C4-2B (cell line): ENCODE data around the gene SORBS2.

Source experiments
- ZFX ChIP-seq: fragments of 450-650 bp; IDR thresholded peaks from 2 replicates; pipeline ENCODE4 v1.6.1; 2017
- TF ChIP-seq, protein P1 (sequence below): fragments of 450-650 bp; conservative IDR thresholded peaks from 2 replicates; pipeline ENCODE4 v1.5.1; 2017; ENCODE audit warnings: mild to moderate bottlenecking

DNA sequence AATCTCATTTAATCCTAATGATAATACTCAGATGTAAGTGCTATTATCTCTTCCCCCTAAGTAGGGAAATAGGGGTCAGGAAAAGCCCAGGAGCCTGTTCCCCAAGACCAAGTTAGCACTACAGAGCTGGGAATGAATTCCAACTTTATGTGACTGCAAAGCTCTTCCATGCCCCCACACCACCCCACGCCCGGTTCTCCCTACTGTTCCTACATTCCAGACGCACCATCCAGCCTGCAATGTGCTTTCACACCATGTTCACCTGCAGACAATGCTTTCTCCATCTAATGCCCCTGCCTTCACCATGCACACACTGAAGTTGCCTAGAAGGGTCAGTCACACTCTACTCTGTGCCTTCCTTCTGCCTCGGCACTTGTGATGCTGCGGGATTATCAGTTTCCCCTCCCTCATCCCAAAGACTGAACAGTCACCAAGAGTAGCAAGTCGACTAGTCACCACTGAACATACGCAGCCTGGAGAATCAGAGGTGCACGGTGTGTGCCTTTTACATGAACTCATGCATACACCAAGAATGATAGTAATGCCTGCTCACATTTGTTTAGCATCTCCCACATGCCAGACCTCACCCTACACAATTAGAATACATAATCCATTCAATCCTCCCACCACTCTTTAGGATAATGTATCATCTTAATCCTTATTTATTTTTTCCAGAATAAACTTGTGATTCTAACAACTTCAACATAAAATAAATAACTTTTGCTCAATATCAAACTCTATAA is 14.2 kb downstream of the SORBS2 start:
- TF ChIP-seq, protein P1, sequence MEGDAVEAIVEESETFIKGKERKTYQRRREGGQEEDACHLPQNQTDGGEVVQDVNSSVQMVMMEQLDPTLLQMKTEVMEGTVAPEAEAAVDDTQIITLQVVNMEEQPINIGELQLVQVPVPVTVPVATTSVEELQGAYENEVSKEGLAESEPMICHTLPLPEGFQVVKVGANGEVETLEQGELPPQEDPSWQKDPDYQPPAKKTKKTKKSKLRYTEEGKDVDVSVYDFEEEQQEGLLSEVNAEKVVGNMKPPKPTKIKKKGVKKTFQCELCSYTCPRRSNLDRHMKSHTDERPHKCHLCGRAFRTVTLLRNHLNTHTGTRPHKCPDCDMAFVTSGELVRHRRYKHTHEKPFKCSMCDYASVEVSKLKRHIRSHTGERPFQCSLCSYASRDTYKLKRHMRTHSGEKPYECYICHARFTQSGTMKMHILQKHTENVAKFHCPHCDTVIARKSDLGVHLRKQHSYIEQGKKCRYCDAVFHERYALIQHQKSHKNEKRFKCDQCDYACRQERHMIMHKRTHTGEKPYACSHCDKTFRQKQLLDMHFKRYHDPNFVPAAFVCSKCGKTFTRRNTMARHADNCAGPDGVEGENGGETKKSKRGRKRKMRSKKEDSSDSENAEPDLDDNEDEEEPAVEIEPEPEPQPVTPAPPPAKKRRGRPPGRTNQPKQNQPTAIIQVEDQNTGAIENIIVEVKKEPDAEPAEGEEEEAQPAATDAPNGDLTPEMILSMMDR = no peak
- no peak for TF ChIP-seq ZFX
